Lower leg skin (tissue), 3 donors: ENCODE measurements around the gene GFPT1.

Experiments used
- CTCF ChIP-seq, 3 donors: fragments of 450-650 bp; IDR thresholded peaks; one replicate each; pipeline ENCODE4 v1.5.1; 2016; ENCODE audit warnings: antibody characterized with exemption in 3 of 3, mild to moderate bottlenecking in 3 of 3, moderate library complexity in 2 of 3
- POLR2A ChIP-seq, 2 donors: fragments of 450-650 bp; IDR thresholded peaks; one replicate each; pipeline ENCODE4 v1.6.1; 2016 to 2017; ENCODE audit warnings: antibody characterized with exemption in 2 of 2, mild to moderate bottlenecking in 1 of 2, moderate library complexity in 1 of 2

- no peak for TF ChIP-seq CTCF (IDR thresholded peaks at IDR 0.05)
- TF ChIP-seq POLR2A (IDR thresholded peaks at IDR 0.05) = no peak
These were observed 899 bp upstream of the GFPT1 start for GRCh38 chr2:69387770-69388481.
